ENCODE results near the gene DLX4. TPM values are rescaled to one million over a fixed set of nuclear protein-coding genes. Genes with fewer than 3 reads are reported as not detected.

Gene DLX4
- total and polyA plus RNA-seq, 2 donors (not counting 3 experiments of a cell fraction or from before 2014, with no cell fraction given), result not detected

DNA sequence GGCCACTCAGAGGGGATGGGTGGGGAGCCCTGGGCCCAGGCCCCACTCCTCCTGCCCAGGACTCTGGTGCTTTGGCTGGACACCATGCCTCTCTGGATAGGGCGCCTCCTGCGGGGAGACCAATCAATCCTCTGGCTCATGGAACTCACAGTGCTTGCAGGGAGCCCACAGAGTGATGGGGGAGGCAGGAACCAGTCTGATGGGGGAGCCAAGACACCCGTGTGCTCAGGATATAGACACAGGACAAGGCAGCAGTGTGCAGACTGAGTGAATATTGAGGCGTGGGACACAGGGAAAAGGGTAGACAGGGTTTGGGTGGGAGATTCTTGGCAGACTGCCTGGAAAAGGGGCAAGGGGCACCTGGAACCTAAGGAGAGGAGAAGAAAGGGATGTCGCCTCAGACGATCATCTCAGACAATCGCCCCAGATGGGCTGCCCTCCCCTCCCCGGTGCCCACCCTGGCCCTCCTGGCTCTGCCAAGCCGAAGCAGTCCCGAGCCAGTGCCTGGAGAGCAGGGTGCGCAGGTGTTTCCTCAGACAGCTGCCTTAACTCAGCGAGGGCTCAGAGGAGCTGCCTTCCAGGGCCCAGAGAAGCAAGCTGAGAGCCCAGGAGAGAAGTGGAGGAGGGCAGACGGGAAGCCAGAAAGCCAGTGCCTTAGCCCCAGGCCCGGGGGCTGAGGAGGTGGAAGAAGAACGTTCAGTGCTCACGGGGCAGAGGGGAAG is 37.4 kb upstream of the DLX4 start:
- TF ChIP-seq GATA2 (IDR thresholded peaks at IDR 0.05; ENCODE audit: insufficient read depth, insufficient read length, low read depth, low read length) (no peak), POLR2A (IDR thresholded peaks at IDR 0.05; ENCODE audit: low read depth, low read length) (no peak)
- TF ChIP-seq, protein P1, sequence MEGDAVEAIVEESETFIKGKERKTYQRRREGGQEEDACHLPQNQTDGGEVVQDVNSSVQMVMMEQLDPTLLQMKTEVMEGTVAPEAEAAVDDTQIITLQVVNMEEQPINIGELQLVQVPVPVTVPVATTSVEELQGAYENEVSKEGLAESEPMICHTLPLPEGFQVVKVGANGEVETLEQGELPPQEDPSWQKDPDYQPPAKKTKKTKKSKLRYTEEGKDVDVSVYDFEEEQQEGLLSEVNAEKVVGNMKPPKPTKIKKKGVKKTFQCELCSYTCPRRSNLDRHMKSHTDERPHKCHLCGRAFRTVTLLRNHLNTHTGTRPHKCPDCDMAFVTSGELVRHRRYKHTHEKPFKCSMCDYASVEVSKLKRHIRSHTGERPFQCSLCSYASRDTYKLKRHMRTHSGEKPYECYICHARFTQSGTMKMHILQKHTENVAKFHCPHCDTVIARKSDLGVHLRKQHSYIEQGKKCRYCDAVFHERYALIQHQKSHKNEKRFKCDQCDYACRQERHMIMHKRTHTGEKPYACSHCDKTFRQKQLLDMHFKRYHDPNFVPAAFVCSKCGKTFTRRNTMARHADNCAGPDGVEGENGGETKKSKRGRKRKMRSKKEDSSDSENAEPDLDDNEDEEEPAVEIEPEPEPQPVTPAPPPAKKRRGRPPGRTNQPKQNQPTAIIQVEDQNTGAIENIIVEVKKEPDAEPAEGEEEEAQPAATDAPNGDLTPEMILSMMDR (IDR thresholded peaks at IDR 0.05; ENCODE audit: extremely low read depth in 1 of 2, insufficient read depth in 1 of 2, low read depth in 1 of 2, low read length in 2 of 2), result no peak
- TF ChIP-seq, protein P2, sequence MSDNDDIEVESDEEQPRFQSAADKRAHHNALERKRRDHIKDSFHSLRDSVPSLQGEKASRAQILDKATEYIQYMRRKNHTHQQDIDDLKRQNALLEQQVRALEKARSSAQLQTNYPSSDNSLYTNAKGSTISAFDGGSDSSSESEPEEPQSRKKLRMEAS (IDR thresholded peaks at IDR 0.05; ENCODE audit: insufficient read depth, insufficient read length), result no peak
- no peaks in the 10 kb centered on the region for H3K9me3 ChIP-seq (replicated peaks; ENCODE audit: control insufficient read depth, insufficient read depth, low read length)
- no peaks in the 10 kb centered on the region for H3K9me1 ChIP-seq (replicated peaks; ENCODE audit: control insufficient read depth, extremely low read depth, insufficient read depth, low read length)
- H3K4me3 ChIP-seq (replicated peaks in 1 of 3; ENCODE audit: insufficient read depth in 1 of 3, low read depth in 1 of 3, low read length in 3 of 3), result no peak overlapping the region
- POLR2A ChIA-PET, result no interaction called here
- FAIRE-seq, result no peak
- no peak overlapping the region for H3K27ac ChIP-seq (ENCODE audit: insufficient read depth, low read depth, low read length)
- H3K4me2 ChIP-seq (ENCODE audit: insufficient read depth, low read length), result no peak overlapping the region
- no peak overlapping the region for H3K9ac ChIP-seq (replicated peaks; ENCODE audit: extremely low read depth, insufficient read depth, low read length)
- no peaks in the 10 kb centered on the region for H3K79me2 ChIP-seq (ENCODE audit: control insufficient read depth, insufficient read depth, low read length)
- no peaks in the 10 kb centered on the region for H4K20me1 ChIP-seq (replicated peaks; ENCODE audit: control insufficient read depth, extremely low read depth, insufficient read depth, low read length)
- H3K36me3 ChIP-seq (ENCODE audit: control insufficient read depth in 2 of 2, extremely low read depth in 1 of 2, insufficient read depth in 2 of 2, low read length in 2 of 2), result no peaks in the 10 kb centered on the region
- DNase-seq (ENCODE audit: low read depth, low spot score), result no peak
- peaks cover 10 to 11% of the 10 kb centered on the region in 2 experiments for H3K27me3 ChIP-seq (ENCODE audit: control insufficient read depth in 2 of 2, insufficient read depth in 2 of 2, low read length in 2 of 2)
- BruUV-seq (replicated peaks), result no TSS peak
- no peak overlapping the region for H2AFZ ChIP-seq (ENCODE audit: low read depth, low read length)
- dilution Hi-C loops (cut with MboI; ENCODE audit: extremely low pct_ligation_motif_present, low sequenced_read_pairs) (no loop called here), intact Hi-C loops (cut with micrococcal nuclease) (no loop called here)
- no peaks in the 10 kb centered on the region for H3K4me1 ChIP-seq (ENCODE audit: control insufficient read depth, extremely low read depth, insufficient read depth, low read length)
- CTCF ChIA-PET, result interaction anchor here (0.8 to 1.4 kb wide), 2 partner anchors 15 to 66 kb away, joined by 3 to 5 read pairs; no protein-coding TSS in a partner anchor

Measured in endothelial cell of umbilical vein (primary cell).